GM21381 (cell line): Measurements from ENCODE around the gene SPEF2.
"Not testable (repeated sequence)": the region's sequence is repeated elsewhere in the genome, so short reads cannot be mapped to it uniquely, and the experiment has no call there.

Experiments used
- ATAC-seq: cut with Tn5 transposase; IDR thresholded peaks from one replicate; pipeline ENCODE4 v1.9.1; 2021; ENCODE audit warnings: mild to moderate bottlenecking, moderate library complexity; ENCODE audit not compliant: unreplicated experiment

SPEF2 gene

GRCh38 chr5:35819668-35820067, 202.0 kb downstream of the SPEF2 start:
- no peak for ATAC-seq

GRCh38 chr5:35820735-35821134, 203.1 kb downstream of the SPEF2 start:
- no peak for ATAC-seq

GRCh38 chr5:35821513-35821912, 203.8 kb downstream of the SPEF2 start:
- no peak for ATAC-seq

GRCh38 chr5:35822511-35822910, 204.8 kb downstream of the SPEF2 start:
- ATAC-seq: no peak

GRCh38 chr5:35823347-35824098, 205.9 kb downstream of the SPEF2 start:
- ATAC-seq: no peak

GRCh38 chr5:35826056-35826455, 208.4 kb downstream of the SPEF2 start:
- no peak for ATAC-seq

GRCh38 chr5:35826554-35826953, 208.9 kb downstream of the SPEF2 start:
- ATAC-seq: no peak

- no peak for ATAC-seq
Observed at GRCh38 chr5:35828082-35828598, 210.5 kb downstream of the SPEF2 start.

GRCh38 chr5:35830587-35830986, 212.9 kb downstream of the SPEF2 start:
- no peak for ATAC-seq

- no peak for ATAC-seq
Observed at GRCh38 chr5:35832762-35833161, 215.1 kb downstream of the SPEF2 start.

- no peak for ATAC-seq
Observed at GRCh38 chr5:35833224-35833623, 215.6 kb downstream of the SPEF2 start.

- no peak for ATAC-seq
Observed at GRCh38 chr5:35835796-35836742, 218.4 kb downstream of the SPEF2 start.

GRCh38 chr5:35838370-35839042, 220.8 kb downstream of the SPEF2 start:
- no peak for ATAC-seq

GRCh38 chr5:35842856-35843255, 225.2 kb downstream of the SPEF2 start:
- ATAC-seq: no peak

GRCh38 chr5:35845508-35845907, 227.8 kb downstream of the SPEF2 start:
- ATAC-seq: not testable (repeated sequence)

- no peak for ATAC-seq
Observed at GRCh38 chr5:35847491-35847890, 229.8 kb downstream of the SPEF2 start.

GRCh38 chr5:35847961-35848360, 230.3 kb downstream of the SPEF2 start:
- no peak for ATAC-seq

GRCh38 chr5:35849860-35850259, 232.2 kb downstream of the SPEF2 start:
- no peak for ATAC-seq

GRCh38 chr5:35850967-35851680, 233.5 kb downstream of the SPEF2 start:
- ATAC-seq: no peak

GRCh38 chr5:35852084-35852734, 234.5 kb downstream of the SPEF2 start:
- ATAC-seq: no peak
